Activated CD8-positive, alpha-beta T cell treated with anti-CD3 and anti-CD28 coated beads for 36 hours (primary cell): ENCODE results near the gene KRTAP4-12. TPM values are rescaled to one million over a fixed set of nuclear protein-coding genes. Genes with fewer than 3 reads are reported as not detected.
"Not testable (repeated sequence)": the region's sequence is repeated elsewhere in the genome, so short reads cannot be mapped to it uniquely, and the experiment has no call there.

ENCODE experiments used
- ATAC-seq: fragments of 200-7000 bp; cut with Tn5 transposase; one replicate; pipeline ENCODE4 v1.10.0; 2021; ENCODE audit warnings: mild to moderate bottlenecking, moderate library complexity
- CTCF ChIA-PET: fragments of 350-600 bp; sonication (Branson Sonifier 250); formaldehyde crosslinking; loops from one replicate; lab custom pipeline; 2021; ENCODE audit warnings: antibody characterized with exemption; lab: Charles Lee
- POLR2A ChIA-PET: fragments of 350-600 bp; sonication (Branson Sonifier 250); formaldehyde crosslinking; loops from one replicate; lab custom pipeline; 2021; ENCODE audit warnings: antibody characterized with exemption; lab: Charles Lee
- DNase-seq: peaks from one replicate; pipeline ENCODE4 v3.0.0-alpha.2; 2020
- H3K27ac Mint-ChIP-seq: one replicate; pipeline ENCODE4 v1.8.0; 2021; ENCODE audit warnings: mild to moderate bottlenecking, mixed read lengths
- H3K27me3 Mint-ChIP-seq: one replicate; pipeline ENCODE4 v1.8.0; 2021; ENCODE audit warnings: mixed read lengths
- H3K36me3 Mint-ChIP-seq: one replicate; pipeline ENCODE4 v1.8.0; 2021; ENCODE audit warnings: low read depth, mixed read lengths
- H3K4me1 Mint-ChIP-seq: one replicate; pipeline ENCODE4 v1.8.0; 2021; ENCODE audit warnings: low read depth, mixed read lengths
- H3K4me3 Mint-ChIP-seq: one replicate; pipeline ENCODE4 v1.8.0; 2021; ENCODE audit warnings: mild to moderate bottlenecking, moderate library complexity, mixed read lengths
- H3K9me3 Mint-ChIP-seq: one replicate; pipeline ENCODE4 v1.8.0; 2021; ENCODE audit warnings: mixed read lengths
- intact Hi-C: fragments of 100-400 bp; cut with micrococcal nuclease; formaldehyde crosslinking; loops from one replicate; pipeline ENCODE4 v1.10.0; 2022
- total RNA-seq, 2 experiments: library from RNA; stranded (reverse); gene quantifications; one replicate each; pipeline ENCODE4 v1.2.3, GENCODE V29; 2021
- TF ChIP-seq, protein P1 (sequence below): fragments of 200-600 bp; IDR thresholded peaks from one replicate; pipeline ENCODE4 v1.8.0; 2022; ENCODE audit warnings: antibody characterized with exemption, mild to moderate bottlenecking

KRTAP4-12 gene
- total RNA-seq, 2 experiments from 2014 or later, result not detected

- intact Hi-C loops, result no loop called here
- Mint-ChIP-seq H3K36me3 (no peaks in the 10 kb centered on the region), H3K4me3 (no peak overlapping the region), H3K9me3 (peaks cover 8% of the 10 kb centered on the region), H3K27me3 (no peaks in the 10 kb centered on the region), H3K27ac (no peak overlapping the region), H3K4me1 (peaks cover 51% of the 10 kb centered on the region)
- ChIA-PET POLR2A (no interaction called here), CTCF (no interaction called here)
- no peak for ATAC-seq
- DNase-seq, result no peak
- TF ChIP-seq, protein P1, sequence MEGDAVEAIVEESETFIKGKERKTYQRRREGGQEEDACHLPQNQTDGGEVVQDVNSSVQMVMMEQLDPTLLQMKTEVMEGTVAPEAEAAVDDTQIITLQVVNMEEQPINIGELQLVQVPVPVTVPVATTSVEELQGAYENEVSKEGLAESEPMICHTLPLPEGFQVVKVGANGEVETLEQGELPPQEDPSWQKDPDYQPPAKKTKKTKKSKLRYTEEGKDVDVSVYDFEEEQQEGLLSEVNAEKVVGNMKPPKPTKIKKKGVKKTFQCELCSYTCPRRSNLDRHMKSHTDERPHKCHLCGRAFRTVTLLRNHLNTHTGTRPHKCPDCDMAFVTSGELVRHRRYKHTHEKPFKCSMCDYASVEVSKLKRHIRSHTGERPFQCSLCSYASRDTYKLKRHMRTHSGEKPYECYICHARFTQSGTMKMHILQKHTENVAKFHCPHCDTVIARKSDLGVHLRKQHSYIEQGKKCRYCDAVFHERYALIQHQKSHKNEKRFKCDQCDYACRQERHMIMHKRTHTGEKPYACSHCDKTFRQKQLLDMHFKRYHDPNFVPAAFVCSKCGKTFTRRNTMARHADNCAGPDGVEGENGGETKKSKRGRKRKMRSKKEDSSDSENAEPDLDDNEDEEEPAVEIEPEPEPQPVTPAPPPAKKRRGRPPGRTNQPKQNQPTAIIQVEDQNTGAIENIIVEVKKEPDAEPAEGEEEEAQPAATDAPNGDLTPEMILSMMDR, result no peak
Measured at GRCh38 chr17:41121742-41122141, 2.2 kb downstream of the KRTAP4-12 start.

DNA sequence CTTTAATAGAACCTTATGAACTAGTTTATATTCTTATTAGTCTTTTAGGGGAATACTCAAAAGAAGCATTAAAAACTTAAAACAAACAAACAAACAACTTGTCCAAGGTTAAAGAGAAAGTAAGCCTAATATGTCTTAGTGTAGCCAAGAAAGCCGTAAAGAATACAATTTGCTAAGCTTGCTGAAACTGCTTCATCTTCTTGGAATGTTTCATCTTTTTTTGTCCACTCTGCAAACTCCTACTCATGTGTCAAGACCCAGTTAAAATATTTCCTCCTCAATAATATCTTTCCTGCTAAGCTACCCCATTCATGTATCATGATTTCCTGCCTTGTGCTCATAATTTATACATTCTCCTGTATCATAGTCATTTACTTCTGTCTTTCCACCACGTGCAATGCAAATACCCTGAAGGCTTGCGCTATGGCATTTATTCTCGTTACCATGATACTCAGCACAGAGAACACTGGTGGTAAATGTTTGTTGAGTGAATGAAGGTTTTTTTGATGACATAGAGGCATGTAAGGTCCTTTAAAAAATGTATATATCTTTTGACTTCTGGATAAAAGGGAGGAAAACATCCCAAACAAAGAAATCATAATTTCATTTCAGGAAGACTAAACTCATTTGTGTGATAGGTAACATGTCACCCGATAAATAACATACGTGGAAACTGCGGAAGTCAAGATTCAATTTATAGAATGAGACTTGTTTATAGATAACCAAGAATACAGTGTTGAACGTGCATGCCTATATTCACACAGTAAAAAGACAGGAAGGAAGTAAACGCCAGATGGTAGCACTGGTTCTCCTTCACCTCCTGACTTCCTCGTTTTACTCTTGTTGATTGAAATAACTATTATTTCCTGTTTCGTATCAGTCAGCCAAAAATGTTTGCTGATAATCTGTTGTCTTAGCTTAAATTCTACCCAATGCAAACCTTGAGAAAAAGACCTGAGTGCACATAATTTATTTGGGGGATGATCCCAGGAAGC lies 4.0 kb downstream of the KRTAP4-12 start:
- H3K36me3 Mint-ChIP-seq, H3K9me3 Mint-ChIP-seq, ATAC-seq, CTCF ChIA-PET, DNase-seq, H3K27me3 Mint-ChIP-seq, intact Hi-C loops, POLR2A ChIA-PET: not testable (repeated sequence)
- Mint-ChIP-seq H3K27ac (peak overlapping the region; percentile 70), H3K4me1 (peaks cover 36% of the 10 kb centered on the region), H3K4me3 (peak overlapping the region; percentile 27)

DNA sequence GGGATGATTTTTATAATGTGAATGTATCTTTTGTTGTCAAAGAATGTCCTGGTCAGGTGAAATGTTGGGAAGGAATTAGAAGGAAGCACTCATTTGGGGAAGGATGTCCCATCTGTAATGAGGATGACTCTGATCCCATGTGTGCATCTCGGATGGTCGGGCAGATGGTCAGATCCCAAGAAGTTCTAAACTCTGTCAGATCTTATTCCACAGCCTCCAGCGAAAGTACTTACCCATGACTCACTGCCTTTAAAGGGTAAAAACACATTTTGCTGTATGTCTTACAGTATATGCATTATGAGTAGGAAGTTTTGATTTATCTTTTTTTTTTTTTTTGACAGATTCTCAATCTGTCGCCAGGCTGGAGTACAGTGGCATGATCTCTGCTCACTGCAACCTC lies 5.3 kb downstream of the KRTAP4-12 start:
- peaks cover 24% of the 10 kb centered on the region for H3K4me1 Mint-ChIP-seq
- DNase-seq (no peak), ATAC-seq (no peak)
- H3K36me3 Mint-ChIP-seq, result no peaks in the 10 kb centered on the region
- H3K9me3 Mint-ChIP-seq, result peaks cover 3% of the 10 kb centered on the region
- H3K4me3 Mint-ChIP-seq, result no peak overlapping the region
- H3K27ac Mint-ChIP-seq, result no peak overlapping the region
- CTCF ChIA-PET, result no interaction called here
- TF ChIP-seq, protein P1, result no peak
- intact Hi-C loops, result no loop called here
- POLR2A ChIA-PET, result no interaction called here
- H3K27me3 Mint-ChIP-seq, result no peaks in the 10 kb centered on the region

DNA sequence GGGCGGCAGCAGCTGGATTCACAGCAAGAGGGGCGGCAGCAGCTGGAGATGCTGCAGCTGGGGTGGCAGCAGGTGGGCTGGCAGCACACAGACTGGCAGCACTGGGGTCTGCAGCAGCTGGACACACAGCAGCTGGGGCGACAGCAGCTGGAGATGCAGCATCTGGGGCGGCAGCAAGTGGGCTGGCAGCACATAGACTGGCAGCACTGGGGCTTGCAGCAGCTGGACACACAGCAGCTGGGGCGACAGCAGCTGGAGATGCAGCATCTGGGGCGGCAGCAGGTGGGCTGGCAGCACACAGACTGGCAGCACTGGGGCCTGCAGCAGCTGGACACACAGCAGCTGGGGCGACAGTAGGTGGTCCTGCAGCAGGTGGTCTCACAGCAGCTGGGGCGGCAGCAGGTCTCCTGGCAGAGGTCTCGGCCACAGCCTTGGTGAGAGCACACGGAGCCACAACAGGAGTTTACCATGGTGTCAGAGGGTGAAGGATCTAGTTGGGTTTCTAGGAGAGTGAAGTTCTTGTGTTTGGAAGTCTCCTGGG lies 6.1 kb downstream of the KRTAP4-12 start, which contains the start of gene KRTAP4-11:
TSS of gene KRTAP4-11 (minus strand) at position 528 of the 541 bp plus-strand sequence. CDS start at position 470, 58 bp downstream.
- intact Hi-C loops, H3K27ac Mint-ChIP-seq, POLR2A ChIA-PET, CTCF ChIA-PET, ATAC-seq, H3K4me3 Mint-ChIP-seq, H3K36me3 Mint-ChIP-seq, H3K27me3 Mint-ChIP-seq, H3K9me3 Mint-ChIP-seq, DNase-seq: not testable (repeated sequence)
- peaks cover 19% of the 10 kb centered on the region for H3K4me1 Mint-ChIP-seq

DNA sequence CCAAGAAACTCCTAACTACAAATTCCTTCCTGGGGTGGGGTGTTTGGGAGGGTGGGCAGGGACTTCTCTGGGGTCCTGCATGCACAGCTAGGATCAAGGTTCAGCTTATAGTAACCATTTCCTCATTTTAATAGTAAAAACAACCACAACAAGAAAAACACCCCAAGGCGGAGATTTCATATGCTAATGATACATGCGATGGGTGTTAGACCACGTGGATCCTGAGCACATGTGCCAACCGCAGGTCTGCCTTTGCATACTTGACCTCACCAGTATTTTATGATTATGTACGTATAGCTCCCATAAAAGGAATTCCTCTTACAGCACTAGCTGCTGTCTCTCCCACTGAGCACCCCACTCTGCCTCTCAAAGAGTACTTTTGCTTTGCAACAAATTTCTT lies 7.7 kb downstream of the KRTAP4-12 start:
- H3K4me1 Mint-ChIP-seq, result peaks cover 13% of the 10 kb centered on the region
- DNase-seq (no peak), ATAC-seq (no peak)
- no peaks in the 10 kb centered on the region for H3K36me3 Mint-ChIP-seq
- no peaks in the 10 kb centered on the region for H3K27me3 Mint-ChIP-seq
- no peak overlapping the region for H3K27ac Mint-ChIP-seq
- intact Hi-C loops, result no loop called here
- TF ChIP-seq, protein P1, result no peak
- H3K9me3 Mint-ChIP-seq, result peaks cover 2% of the 10 kb centered on the region
- CTCF ChIA-PET, result no interaction called here
- H3K4me3 Mint-ChIP-seq, result no peak overlapping the region
- POLR2A ChIA-PET, result no interaction called here
